HG02678 (cell line): ENCODE results near the gene RBP7.
"Not testable (repeated sequence)": the region's sequence is repeated elsewhere in the genome, so short reads cannot be mapped to it uniquely, and the experiment has no call there.

Source experiments
- ATAC-seq: cut with Tn5 transposase; IDR thresholded peaks from one replicate; pipeline ENCODE4 v1.9.1; 2021; ENCODE audit warnings: mild to moderate bottlenecking, moderate library complexity; ENCODE audit not compliant: unreplicated experiment

Gene RBP7

DNA sequence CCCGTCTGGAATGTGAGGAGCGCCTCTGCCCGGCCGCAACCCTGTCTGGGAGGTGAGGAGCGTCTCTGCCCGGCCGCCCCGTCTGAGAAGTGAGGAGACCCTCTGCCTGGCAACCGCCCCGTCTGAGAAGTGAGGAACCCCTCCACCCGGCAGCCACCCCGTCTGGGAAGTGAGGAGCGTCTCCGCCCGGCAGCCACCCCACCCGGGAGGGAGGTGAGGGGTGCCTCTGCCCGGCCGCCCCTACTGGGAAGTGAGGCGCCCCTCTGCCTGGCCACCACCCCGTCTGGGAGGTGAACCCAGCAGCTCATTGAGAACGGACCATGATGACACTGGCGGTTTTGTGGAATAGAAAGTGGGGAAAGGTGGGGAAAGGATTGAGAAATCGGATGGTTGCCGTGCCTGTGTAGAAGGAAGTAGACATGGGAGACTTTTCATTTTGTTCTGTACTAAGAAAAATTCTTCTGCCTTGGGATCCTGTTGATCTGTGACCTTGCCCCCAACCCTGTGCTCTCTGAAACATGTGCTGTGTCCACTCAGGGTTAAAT lies 32.0 kb downstream of the RBP7 start:
- ATAC-seq: not testable (repeated sequence)

- ATAC-seq: no peak
Observed at GRCh38 chr1:10031461-10031860, 34.4 kb downstream of the RBP7 start.

DNA sequence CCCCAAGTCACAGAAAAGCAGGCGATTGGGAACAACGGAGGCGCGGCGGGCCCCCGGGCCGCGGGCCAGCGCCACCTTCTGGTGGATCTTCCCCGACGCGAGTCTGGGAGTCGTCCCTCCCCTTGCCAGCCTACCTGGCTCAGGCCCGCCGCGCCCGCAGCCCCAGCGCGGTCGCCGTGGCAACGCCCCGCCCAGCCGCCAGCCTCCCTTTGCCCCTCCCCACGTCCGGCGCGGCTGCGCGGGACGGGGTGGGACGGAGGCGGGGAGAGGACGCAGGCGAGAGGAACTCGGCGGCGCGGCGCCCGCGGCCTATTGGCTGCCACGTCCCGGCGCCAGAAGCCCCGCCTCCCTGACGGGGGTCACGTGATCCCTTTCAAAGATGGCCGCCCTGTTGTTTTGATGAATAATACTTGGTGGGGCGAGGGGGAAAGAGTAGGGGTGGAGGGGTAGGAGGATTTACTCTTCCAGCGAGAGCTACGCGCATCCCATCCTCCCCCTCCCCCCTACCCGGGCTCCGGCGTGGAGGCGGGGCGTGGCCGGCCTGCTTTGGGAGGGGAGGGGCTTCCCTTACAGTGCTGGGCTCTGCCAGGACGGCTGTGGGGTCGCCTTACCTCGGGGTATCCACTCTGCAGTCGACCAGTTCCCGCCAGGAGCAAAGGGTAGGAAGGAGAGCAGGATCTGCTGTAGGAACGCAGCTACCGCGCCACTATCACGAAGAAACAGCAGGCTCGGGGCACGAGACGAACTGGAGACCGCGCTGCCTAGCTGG lies 35.7 kb downstream of the RBP7 start, which contains the start of gene UBE4B:
Gene UBE4B, plus strand, starts transcription at position 369 of the 769 bp plus-strand sequence. CDS start 713 bp downstream, outside the sequence.
- ATAC-seq: peak; percentile 95

DNA sequence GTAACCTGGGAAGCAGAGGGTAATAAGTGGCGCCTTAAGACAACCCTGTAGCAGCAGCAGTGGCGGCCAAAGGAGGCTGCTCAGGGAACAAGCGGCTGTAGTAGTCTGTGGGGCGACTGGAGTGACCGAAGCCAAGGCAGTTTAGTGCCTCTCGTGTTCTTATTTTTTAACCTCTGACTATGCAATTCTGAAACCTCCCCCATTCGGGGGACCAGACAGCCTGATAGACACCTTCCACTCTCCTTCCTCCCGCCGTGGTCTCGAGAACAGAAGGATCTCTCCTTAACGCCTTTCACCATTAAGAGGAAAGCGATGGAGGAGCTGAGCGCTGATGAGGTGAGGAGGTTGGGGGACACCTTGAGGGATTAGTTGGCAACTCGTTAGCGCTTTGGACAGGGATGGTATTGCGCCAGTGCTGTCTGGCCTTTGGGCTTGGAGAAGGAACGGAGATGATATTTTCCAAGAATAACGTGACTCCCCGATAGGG lies 36.4 kb downstream of the RBP7 start:
- ATAC-seq: peak; percentile 7

- no peak for ATAC-seq
Observed at GRCh38 chr1:10042746-10043145, 45.7 kb downstream of the RBP7 start.

- ATAC-seq: no peak
Observed at GRCh38 chr1:10045480-10046355, 48.7 kb downstream of the RBP7 start.

DNA sequence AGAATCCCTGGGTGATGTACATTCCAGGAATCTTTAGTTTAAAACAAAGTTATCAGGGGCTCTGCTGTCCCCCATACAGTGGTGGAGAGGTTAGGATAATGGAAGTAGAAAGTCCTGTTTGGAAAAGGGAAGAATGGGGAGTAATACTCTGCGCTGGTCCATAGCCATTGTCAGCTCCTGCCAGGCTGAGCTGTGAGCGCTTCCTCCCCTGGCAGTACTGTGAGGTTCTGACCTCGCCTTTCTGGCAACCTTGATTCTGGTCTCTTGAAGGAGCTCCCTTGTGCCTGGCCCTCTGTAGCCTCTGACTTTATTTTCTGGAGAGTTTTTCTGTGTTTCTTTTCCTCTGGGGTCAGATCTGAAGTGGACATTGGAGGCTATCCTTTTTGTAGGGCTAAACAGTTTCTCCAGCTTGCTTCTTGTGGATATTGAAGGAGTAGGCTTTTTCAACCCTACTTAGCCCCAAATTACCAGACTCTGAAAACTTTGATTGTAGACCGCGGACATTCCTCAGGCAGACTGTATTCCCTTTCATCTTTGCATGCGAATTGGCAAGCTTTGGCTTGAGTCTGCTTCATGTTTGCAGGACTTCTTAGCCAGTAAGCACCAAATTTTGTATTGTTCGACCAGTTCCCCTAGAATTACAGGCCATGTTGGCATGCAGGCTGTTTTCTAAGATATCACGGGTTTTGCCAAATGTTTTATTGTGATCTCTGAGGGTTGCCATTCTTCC lies 49.5 kb downstream of the RBP7 start:
- ATAC-seq: no peak

DNA sequence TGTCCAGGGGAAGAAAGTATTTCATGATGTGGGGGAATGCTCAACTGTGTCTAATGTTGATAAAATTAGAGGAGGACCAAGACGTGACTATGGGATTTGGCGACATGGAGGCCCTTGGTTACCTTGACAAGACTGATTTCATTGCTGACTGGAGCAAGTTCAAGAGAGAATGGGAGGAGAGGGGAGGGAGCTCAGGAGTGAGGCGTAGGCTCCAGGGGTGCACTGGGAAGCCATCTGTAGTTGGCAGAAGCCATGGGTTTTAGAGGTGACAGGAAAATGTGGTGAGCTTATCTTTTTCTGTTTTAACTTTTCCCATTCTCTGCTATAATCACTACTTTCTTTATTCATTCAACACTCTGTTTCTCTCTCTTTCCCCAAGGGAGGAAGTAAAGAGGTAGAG lies 51.6 kb downstream of the RBP7 start:
- ATAC-seq: no peak

DNA sequence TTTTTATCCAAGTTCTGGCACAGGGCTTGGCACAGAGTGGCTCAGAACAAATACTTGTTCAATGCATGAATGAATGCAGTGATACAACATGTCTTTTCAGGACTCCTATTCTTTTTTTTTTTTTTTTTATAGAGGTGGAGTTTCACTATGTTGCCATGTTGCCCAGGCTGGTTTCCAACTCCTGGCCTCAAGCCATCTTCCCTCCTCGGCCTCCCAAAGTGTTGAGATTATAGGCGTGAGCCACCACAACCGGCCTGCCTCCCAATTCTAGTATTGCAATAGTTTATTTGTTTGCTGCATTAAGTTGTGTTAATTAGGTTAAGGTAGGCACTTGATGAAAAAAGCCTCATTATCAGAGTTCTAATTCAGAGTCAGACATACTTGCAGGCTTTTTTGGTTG lies 53.6 kb downstream of the RBP7 start:
- ATAC-seq: no peak

DNA sequence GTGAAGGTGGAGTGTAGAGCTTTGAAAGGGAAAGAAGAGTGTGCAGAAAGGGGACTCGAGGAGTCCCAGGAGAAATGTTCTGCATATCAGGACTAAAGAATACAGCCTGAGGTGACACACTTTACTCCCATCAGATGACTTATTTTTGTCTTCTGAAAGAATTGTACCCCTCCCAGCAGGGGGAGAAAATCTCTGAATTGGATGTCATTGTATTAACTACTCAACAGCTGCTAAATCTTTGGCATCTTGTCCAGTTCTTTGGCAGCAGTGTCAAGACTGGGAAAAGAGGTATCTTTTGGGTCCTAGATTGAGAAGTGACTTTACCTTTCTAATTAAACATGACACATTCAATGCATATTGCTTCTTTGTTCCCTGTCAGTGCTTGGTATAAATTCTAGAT lies 54.6 kb downstream of the RBP7 start:
- ATAC-seq: no peak

DNA sequence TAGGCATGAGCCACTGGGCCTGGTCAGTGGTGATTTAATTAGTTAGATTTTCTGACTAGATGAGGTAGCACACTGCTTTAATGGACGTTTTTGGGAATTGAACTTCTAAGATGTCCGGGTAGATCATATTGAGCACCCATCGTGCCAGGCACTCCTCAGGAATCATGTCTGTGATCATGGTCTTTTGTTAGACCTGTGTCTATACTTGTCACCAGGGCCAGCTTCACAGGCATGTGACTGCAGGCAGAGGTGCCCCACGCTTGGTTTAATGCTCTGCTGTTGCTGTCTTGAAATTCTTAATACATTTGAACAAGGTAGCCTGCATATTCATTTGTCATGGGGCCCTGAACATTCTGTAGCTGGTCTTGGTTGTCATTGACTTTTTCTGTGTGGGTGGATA lies 55.3 kb downstream of the RBP7 start:
- no peak for ATAC-seq

- no peak for ATAC-seq
Observed at GRCh38 chr1:10054465-10054864, 57.4 kb downstream of the RBP7 start.

DNA sequence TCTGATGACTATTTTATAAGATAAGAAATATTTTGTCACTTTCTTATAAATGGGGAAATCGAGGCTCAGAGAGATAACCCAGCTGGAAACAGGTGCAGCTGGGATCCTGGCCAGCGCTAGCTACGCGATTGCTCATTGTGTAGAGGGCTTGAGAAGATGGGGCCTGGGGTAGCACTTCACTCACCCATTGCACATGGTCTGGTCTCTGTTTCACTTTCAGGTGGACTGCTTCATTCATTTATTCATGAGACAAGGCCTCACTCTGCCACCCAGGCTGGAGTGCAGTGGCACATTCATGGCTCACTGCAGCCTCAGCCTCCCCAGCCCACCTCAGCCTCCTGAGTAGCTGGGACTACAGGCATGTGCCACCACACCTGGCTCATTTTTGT lies 59.6 kb downstream of the RBP7 start:
- no peak for ATAC-seq

- no peak for ATAC-seq
Observed at GRCh38 chr1:10057343-10057742, 60.3 kb downstream of the RBP7 start.

GRCh38 chr1:10057796-10058195 lies 60.8 kb downstream of the RBP7 start:
- no peak for ATAC-seq

DNA sequence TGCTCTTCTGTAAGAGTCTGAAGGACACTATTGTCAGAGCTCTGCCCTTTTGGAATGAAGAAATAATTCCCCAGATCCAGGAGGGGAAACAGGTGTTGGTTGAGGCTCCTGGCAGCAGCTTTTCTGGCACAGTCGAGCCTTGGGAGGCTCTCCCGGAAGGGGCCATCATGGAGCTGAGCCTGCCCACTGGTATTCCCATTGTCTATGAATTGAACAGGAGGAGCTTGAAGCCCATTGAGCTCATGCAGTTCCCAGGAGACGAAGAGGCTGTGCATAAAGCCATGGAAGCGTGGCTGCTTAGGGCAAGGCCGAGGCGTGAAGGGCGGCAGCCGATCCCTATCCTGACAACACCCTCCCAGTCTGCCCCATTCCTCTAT lies 62.3 kb downstream of the RBP7 start:
- ATAC-seq: no peak

DNA sequence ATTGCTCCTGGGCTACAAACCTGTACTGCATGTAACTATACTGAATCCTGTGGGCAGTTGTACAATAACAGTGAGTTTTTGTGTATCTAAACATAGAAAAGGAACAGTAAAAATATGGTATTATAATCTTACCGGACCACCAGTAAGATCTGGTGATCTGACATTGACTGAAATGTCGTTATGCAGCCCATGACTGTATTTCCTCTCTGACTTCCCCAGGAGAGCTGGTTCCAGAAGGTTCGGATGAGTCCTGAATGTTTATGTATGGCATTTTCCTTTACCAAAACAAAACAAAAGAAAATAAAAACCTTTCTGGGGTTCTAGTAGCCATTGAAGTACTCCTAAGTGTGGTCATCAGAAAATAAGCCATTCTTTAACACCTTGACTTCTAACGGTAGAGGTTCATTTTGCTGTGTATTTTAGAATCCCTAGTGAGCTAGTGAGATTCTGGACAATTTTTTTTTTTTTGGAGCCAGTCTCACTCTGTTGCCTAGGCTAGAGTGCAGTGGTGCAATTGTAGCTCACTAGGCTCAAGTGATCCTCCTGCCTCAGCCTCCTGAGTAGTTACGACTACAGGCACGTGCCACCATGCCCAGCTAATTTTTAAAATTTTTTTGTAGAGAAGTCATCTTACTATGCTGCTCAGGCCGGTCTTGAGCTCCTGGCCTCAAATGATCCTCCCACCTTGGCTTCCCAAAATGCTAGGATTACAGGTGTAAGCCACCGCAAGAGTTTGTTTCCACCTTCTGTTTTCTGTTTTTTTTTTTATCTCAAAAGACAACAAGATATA lies 63.5 kb downstream of the RBP7 start:
- ATAC-seq: no peak

- no peak for ATAC-seq
Observed at GRCh38 chr1:10061276-10061675, 64.2 kb downstream of the RBP7 start.

DNA sequence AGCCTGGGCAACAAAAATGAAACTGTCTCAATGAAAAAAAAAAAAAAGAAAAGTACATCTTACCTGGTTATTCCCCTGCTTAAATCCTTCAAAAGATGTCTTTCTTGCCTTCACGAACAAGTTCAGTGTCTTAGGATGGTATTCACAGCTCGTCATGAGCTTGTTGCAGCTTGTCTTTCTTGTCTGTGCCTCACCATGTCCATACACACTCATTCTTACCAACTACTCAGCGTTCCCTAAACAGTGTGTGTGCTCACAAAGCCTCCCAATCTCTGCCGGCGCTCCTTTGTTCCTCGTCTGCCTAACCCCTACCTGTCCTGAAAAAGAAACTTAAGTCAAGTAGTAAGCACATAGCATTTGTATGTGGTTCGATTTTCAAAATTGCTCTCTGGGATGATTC lies 66.8 kb downstream of the RBP7 start:
- ATAC-seq: no peak
